GM12875 (cell line): ENCODE data around the gene CADM1.

Experiments
- H3K4me3 ChIP-seq: one replicate; pipeline ENCODE4 v1.5.1; 2011; ENCODE audit warnings: low read depth, low read length, control low read depth
- CTCF ChIP-seq: IDR thresholded peaks from 2 replicates; pipeline ENCODE4 v1.5.1; 2011; ENCODE audit warnings: low read depth, mild to moderate bottlenecking, control low read depth, inconsistent platforms, low read length, moderate library complexity, borderline replicate concordance; ENCODE audit not compliant: insufficient read depth

CADM1 gene

GRCh38 chr11:115316696-115317095, 187.5 kb downstream of the CADM1 start:
- no peak for TF ChIP-seq CTCF
- no peak overlapping the region for H3K4me3 ChIP-seq

GRCh38 chr11:115314330-115314920, 189.8 kb downstream of the CADM1 start:
- H3K4me3 ChIP-seq: no peak overlapping the region
- no peak for TF ChIP-seq CTCF

- H3K4me3 ChIP-seq: no peak overlapping the region
- TF ChIP-seq CTCF: no peak
Measured at GRCh38 chr11:115313224-115313838, 190.9 kb downstream of the CADM1 start.

GRCh38 chr11:115311949-115312348, 192.3 kb downstream of the CADM1 start:
- TF ChIP-seq CTCF: no peak

GRCh38 chr11:115306689-115307088, 197.5 kb downstream of the CADM1 start:
- no peak for TF ChIP-seq CTCF
- no peak overlapping the region for H3K4me3 ChIP-seq

More at GRCh38 chr11:115311949-115312348, 192.3 kb downstream of the CADM1 start:
- H3K4me3 ChIP-seq: no peak overlapping the region

- no peak overlapping the region for H3K4me3 ChIP-seq
- TF ChIP-seq CTCF: no peak
Measured at GRCh38 chr11:115304774-115305472, 199.3 kb downstream of the CADM1 start.

- no peak for TF ChIP-seq CTCF
Measured at GRCh38 chr11:115303929-115304531, 200.2 kb downstream of the CADM1 start.

More at GRCh38 chr11:115303929-115304531, 200.2 kb downstream of the CADM1 start:
- H3K4me3 ChIP-seq: no peak overlapping the region
